Measurements from ENCODE around the gene FRMD8. TPM values are rescaled to one million over a fixed set of nuclear protein-coding genes. Genes with fewer than 3 reads are reported as not detected.

FRMD8 gene
- total and polyA plus RNA-seq, 10 donors, result 19.3 to 128 (median 84.0) TPM

GRCh38 chr11:65445101-65445603 lies 58.7 kb downstream of the FRMD8 start:
- Histone ChIP-seq H3K4me1 (peaks cover 27 to 74% (median 54%) of the 10 kb centered on the region in 6 donors), H3K36me3 (peaks cover 0 to 70% (median 13%) of the 10 kb centered on the region in 6 donors)

GRCh38 chr11:65445604-65446445 lies 59.4 kb downstream of the FRMD8 start:
- intact Hi-C loops (cut with DNase I; ENCODE audit: low total_unique reads), result no loop called here
- Histone ChIP-seq H3K27ac (peak overlapping the region in 7 of 8 donors; percentile 1 to 77 (median 45)), H3K36me3 (peaks cover 0 to 63% (median 13%) of the 10 kb centered on the region in 6 donors), H3K27me3 (replicated peaks in 1 of 7) (no peaks in the 10 kb centered on the region), H3K4me1 (peaks cover 24 to 67% (median 47%) of the 10 kb centered on the region in 6 donors), H3K4me3 (no peak overlapping the region), H3K9me3 (peaks cover 0 to 4% (median 0%) of the 10 kb centered on the region in 8 donors)
- TF ChIP-seq CTCF (IDR thresholded peaks at IDR 0.05 in 8 of 11, conservative IDR thresholded peaks at IDR 0.05 in 3 of 11) (no peak), POLR2A (IDR thresholded peaks at IDR 0.05) (no peak), POLR2AphosphoS5 (IDR thresholded peaks at IDR 0.05) (peak; percentile 74 to 88 (median 87))
- DNase-seq, result peak; percentile 78
- WGBS, 5 donors, result 78 to 81% (median 81%) methylated on average over 9 to 11 of the region's 11 CpGs

More at GRCh38 chr11:65445101-65445603, 58.7 kb downstream of the FRMD8 start:
- intact Hi-C loops (cut with DNase I; ENCODE audit: low total_unique reads), result no loop called here
- DNase-seq, result no peak
- Histone ChIP-seq H3K4me3 (no peak overlapping the region), H3K27ac (peak overlapping the region in 7 of 8 donors; percentile 9 to 77 (median 45)), H3K9me3 (no peaks in the 10 kb centered on the region), H3K27me3 (replicated peaks in 1 of 7) (no peaks in the 10 kb centered on the region)
- TF ChIP-seq POLR2A (IDR thresholded peaks at IDR 0.05) (peak in 1 of 3 donors; percentile 28), CTCF (IDR thresholded peaks at IDR 0.05 in 8 of 11, conservative IDR thresholded peaks at IDR 0.05 in 3 of 11) (no peak), POLR2AphosphoS5 (IDR thresholded peaks at IDR 0.05) (peak in 2 of 3 donors; percentile 69 to 90)
- 87 to 91% (median 90%) methylated on average over 15 of the region's 15 CpGs for WGBS, 5 donors

- Histone ChIP-seq H3K4me3 (no peak overlapping the region), H3K9me3 (peaks cover 0 to 4% (median 0%) of the 10 kb centered on the region in 8 donors), H3K27me3 (replicated peaks in 1 of 7) (no peaks in the 10 kb centered on the region), H3K27ac (peak overlapping the region in 7 of 8 donors; percentile 1 to 77 (median 45)), H3K36me3 (peaks cover 0 to 55% (median 11%) of the 10 kb centered on the region in 6 donors), H3K4me1 (peaks cover 16 to 59% (median 39%) of the 10 kb centered on the region in 6 donors)
- DNase-seq, result no peak
- WGBS, 5 donors, result 78 to 95% (median 88%) methylated on average over 11 of the region's 11 CpGs
- TF ChIP-seq POLR2A (IDR thresholded peaks at IDR 0.05) (no peak), CTCF (IDR thresholded peaks at IDR 0.05 in 8 of 11, conservative IDR thresholded peaks at IDR 0.05 in 3 of 11) (no peak), POLR2AphosphoS5 (IDR thresholded peaks at IDR 0.05) (peak; percentile 77 to 89 (median 79))
- intact Hi-C loops (cut with DNase I; ENCODE audit: low total_unique reads), result no loop called here
These were observed 60.2 kb downstream of the FRMD8 start for GRCh38 chr11:65446446-65447277.

Measured in spleen (tissue), 11 donors.